ENCODE measurements around the gene TOMT. TPM values are rescaled to one million over a fixed set of nuclear protein-coding genes. Genes with fewer than 3 reads are reported as not detected.

The TOMT gene
- total and polyA plus RNA-seq, 8 donors = not detected

DNA sequence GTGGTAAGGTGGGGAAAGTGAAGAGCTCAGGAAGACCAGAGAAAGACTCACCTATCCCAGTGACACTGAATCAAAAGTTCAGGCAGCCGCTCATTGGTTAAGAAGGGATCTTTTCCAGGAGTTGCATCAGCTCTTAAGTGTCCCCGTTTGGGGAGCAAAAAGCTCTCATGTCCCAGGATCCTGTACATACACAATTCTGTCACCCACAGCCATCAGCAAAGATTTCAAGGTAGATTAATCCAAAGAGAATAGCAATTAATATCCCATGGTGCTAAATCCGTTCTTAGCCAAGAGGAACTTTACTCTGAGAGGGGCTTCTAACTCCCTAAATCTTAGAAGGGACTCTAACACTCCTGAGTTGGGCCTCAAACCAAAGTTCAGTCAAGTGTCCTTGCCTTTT is 49.1 kb downstream of the TOMT start:
- Histone ChIP-seq H3K27me3 (no peaks in the 10 kb centered on the region), H3K4me1 (no peaks in the 10 kb centered on the region), H3K4me3 (no peak overlapping the region), H3K27ac (no peak overlapping the region), H3K36me3 (no peaks in the 10 kb centered on the region), H3K9me3 (no peaks in the 10 kb centered on the region)
- TF ChIP-seq, protein P1, sequence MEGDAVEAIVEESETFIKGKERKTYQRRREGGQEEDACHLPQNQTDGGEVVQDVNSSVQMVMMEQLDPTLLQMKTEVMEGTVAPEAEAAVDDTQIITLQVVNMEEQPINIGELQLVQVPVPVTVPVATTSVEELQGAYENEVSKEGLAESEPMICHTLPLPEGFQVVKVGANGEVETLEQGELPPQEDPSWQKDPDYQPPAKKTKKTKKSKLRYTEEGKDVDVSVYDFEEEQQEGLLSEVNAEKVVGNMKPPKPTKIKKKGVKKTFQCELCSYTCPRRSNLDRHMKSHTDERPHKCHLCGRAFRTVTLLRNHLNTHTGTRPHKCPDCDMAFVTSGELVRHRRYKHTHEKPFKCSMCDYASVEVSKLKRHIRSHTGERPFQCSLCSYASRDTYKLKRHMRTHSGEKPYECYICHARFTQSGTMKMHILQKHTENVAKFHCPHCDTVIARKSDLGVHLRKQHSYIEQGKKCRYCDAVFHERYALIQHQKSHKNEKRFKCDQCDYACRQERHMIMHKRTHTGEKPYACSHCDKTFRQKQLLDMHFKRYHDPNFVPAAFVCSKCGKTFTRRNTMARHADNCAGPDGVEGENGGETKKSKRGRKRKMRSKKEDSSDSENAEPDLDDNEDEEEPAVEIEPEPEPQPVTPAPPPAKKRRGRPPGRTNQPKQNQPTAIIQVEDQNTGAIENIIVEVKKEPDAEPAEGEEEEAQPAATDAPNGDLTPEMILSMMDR (IDR thresholded peaks at IDR 0.05) = no peak
- DNase-seq (no peak), FAIRE-seq (no peak), ATAC-seq (no peak)
- intact Hi-C loops (cut with DNase I) = no loop called here
- 73 to 81% methylated on average over 3 of the region's 3 CpGs for WGBS, 2 donors

DNA sequence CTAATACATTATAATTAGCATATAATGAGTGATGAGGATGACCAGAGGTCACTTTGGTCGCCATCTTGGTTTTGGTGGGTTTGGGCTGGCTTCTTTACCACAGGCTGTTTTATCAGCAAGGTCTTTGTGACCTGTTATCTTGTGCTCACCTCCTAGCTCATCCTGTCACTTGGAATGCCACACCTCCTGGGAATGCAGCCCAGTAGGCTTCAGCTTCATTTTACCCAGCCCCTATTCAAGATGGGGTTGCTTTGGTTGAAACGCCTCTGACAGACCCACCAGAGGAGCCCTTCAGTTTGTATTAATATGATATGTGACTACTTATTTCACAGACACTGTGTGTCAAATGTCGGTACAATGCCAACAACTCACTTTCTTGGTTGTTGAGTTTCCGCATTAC is 50.0 kb downstream of the TOMT start:
- no peaks in the 10 kb centered on the region for H3K27me3 ChIP-seq
- ATAC-seq = no peak
- intact Hi-C loops (cut with DNase I) = no loop called here
- no peaks in the 10 kb centered on the region for H3K9me3 ChIP-seq
- H3K27ac ChIP-seq = no peak overlapping the region
- no peaks in the 10 kb centered on the region for H3K36me3 ChIP-seq
- no peak for FAIRE-seq
- H3K4me1 ChIP-seq = no peaks in the 10 kb centered on the region
- no peak for DNase-seq
- TF ChIP-seq, protein P1 (IDR thresholded peaks at IDR 0.05) = no peak
- no peak overlapping the region for H3K4me3 ChIP-seq
- WGBS, 2 donors = 81 to 88% methylated on average over 4 of the region's 4 CpGs

DNA sequence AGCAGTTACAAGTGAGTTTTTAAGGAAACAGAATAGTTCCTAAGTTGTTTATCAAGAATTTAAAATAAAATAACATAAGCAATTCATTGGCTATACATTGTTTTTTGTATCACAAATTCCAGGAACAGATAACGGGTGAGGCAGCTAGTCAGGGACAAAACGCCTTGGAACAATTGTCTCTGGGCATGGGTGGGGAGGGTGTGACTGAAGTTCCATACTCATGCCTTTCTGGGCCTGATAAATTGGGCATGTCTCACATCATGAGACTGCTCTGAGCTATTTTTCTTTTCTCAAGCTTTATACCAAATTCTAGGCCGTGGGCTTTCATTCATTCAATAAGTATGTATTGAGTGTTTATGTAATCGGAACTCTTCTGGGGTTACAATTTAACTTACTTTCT is 51.4 kb downstream of the TOMT start:
- DNase-seq = no peak
- 61 to 71% methylated on average over 4 of the region's 4 CpGs for WGBS, 2 donors
- intact Hi-C loops (cut with DNase I) = no loop called here
- no peaks in the 10 kb centered on the region for H3K27me3 ChIP-seq
- H3K27ac ChIP-seq = no peak overlapping the region
- no peaks in the 10 kb centered on the region for H3K4me1 ChIP-seq
- H3K9me3 ChIP-seq = no peaks in the 10 kb centered on the region
- ATAC-seq = no peak
- TF ChIP-seq, protein P1 (IDR thresholded peaks at IDR 0.05) = no peak
- H3K36me3 ChIP-seq = no peaks in the 10 kb centered on the region
- no peak for FAIRE-seq
- H3K4me3 ChIP-seq = no peak overlapping the region

Small RNAs within 50 kb of the gene (microRNA-seq; reads per million reads assigned to microRNA genes)
- 0 reads per million in 2 donors for gene MIR3165

Other genes with a start within 250 kb of the TOMT start
- not detected for gene DEFB131B, start 227.5 kb upstream of the TOMT start, total RNA-seq
- gene DEFB131B, start 227.5 kb upstream of the TOMT start, polyA plus RNA-seq = not detected
- gene XNDC1N, start 177.3 kb upstream of the TOMT start, total RNA-seq = 1 to 10 TPM; 2.5 to 6.4 (median 4.3) TPM
- 1 to 10 TPM; 2.1 to 3.8 TPM for gene XNDC1N, start 177.3 kb upstream of the TOMT start, polyA plus RNA-seq
- gene RNF121, start 176.9 kb upstream of the TOMT start, total RNA-seq = 10 to 100 TPM; 12.3 to 20.7 (median 13.8) TPM
- 10 to 100 TPM; 10.9 to 14.4 TPM for gene RNF121, start 176.9 kb upstream of the TOMT start, polyA plus RNA-seq
- gene IL18BP, start 107.0 kb upstream of the TOMT start, total RNA-seq = 1 to 10 TPM; 2.3 to 5.2 (median 3.4) TPM
- gene IL18BP, start 107.0 kb upstream of the TOMT start, polyA plus RNA-seq = 1 to 10 TPM; 6.5 to 7.8 TPM
- gene NUMA1, start 25.4 kb upstream of the TOMT start, total RNA-seq = 100 to 1,000 TPM in 1 of 6 donors, 10 to 100 TPM in 5; 68.8 to 138 (median 96.9) TPM
- 100 to 1,000 TPM; 185 to 216 TPM for gene NUMA1, start 25.4 kb upstream of the TOMT start, polyA plus RNA-seq
- gene LRRC51, start 25.1 kb upstream of the TOMT start, total RNA-seq = 1 to 10 TPM; 3.2 to 8.3 (median 4.9) TPM
- 1 to 10 TPM; 2.9 to 9.4 TPM for gene LRRC51, start 25.1 kb upstream of the TOMT start, polyA plus RNA-seq
- 10 to 100 TPM; 24.9 to 42.5 (median 34.7) TPM for gene LAMTOR1, start 2.6 kb upstream of the TOMT start, total RNA-seq
- 10 to 100 TPM; 34.8 to 71.8 TPM for gene LAMTOR1, start 2.6 kb upstream of the TOMT start, polyA plus RNA-seq
- 10 to 100 TPM in 5 of 6 donors, 1 to 10 TPM in 1; 6.7 to 19.8 (median 13.5) TPM for gene ANAPC15, start 6.8 kb downstream of the TOMT start, total RNA-seq
- 10 to 100 TPM; 32.7 to 35.0 TPM for gene ANAPC15, start 6.8 kb downstream of the TOMT start, polyA plus RNA-seq
- gene FOLR3, start 29.8 kb downstream of the TOMT start, total RNA-seq = under 1 TPM in 1 of 6 donors, not detected in 5; 0.40 TPM
- gene FOLR3, start 29.8 kb downstream of the TOMT start, polyA plus RNA-seq = not detected
- 1 to 10 TPM; 1.2 to 6.2 (median 4.5) TPM for gene FOLR1, start 86.2 kb downstream of the TOMT start, total RNA-seq
- 1 to 10 TPM; 2.4 to 8.3 TPM for gene FOLR1, start 86.2 kb downstream of the TOMT start, polyA plus RNA-seq
- 1 to 10 TPM in 4 of 6 donors, under 1 TPM in 2; 0.51 to 9.2 (median 4.7) TPM for gene FOLR2, start 110.9 kb downstream of the TOMT start, total RNA-seq
- gene FOLR2, start 110.9 kb downstream of the TOMT start, polyA plus RNA-seq = 1 to 10 TPM; 1.3 to 2.4 TPM
- 10 to 100 TPM; 46.3 to 94.7 (median 56.8) TPM for gene INPPL1, start 118.8 kb downstream of the TOMT start, total RNA-seq
- 100 to 1,000 TPM in 1 of 2 donors, 10 to 100 TPM in 1; 78.4 to 131 TPM for gene INPPL1, start 118.8 kb downstream of the TOMT start, polyA plus RNA-seq
- under 1 TPM in 1 of 6 donors, not detected in 5; 0.35 TPM for gene PHOX2A, start 138.3 kb downstream of the TOMT start, total RNA-seq
- under 1 TPM in 1 of 2 donors, not detected in 1; 0.61 TPM for gene PHOX2A, start 138.3 kb downstream of the TOMT start, polyA plus RNA-seq

All from pancreas (tissue), 10 donors.